Measurements from ENCODE around the gene CD2. TPM values are rescaled to one million over a fixed set of nuclear protein-coding genes. Genes with fewer than 3 reads are reported as not detected.
"Not testable (repeated sequence)": the region's sequence is repeated elsewhere in the genome, so short reads cannot be mapped to it uniquely, and the experiment has no call there.

CD2 gene
- total RNA-seq, 1 donor from 2014 or later: 1.5 TPM

DNA sequence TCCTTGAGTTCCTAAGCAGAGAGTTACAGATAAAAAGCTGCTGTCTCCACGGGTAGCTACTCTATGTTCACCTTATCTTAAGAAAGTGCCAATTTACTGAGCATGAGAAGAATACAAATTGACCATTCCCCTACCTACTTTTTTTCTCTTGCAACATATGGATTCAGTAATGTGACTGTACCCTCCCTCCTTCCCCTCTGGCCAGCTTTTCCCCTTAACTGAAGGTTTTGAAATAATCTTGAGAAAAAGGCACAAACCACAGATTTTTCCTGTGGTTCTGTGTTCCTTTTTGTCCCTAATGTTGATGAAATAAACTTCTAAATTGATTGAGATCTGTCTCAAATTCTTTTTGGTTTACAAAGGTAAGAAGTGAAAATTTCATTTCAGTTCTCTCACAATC lies 2.6 kb upstream of the CD2 start:
- no peaks in the 10 kb centered on the region for H3K36me3 ChIP-seq
- no peaks in the 10 kb centered on the region for H3K27me3 ChIP-seq
- H3K4me1 ChIP-seq: peaks cover 10% of the 10 kb centered on the region
- TF ChIP-seq EZH2phosphoT487 (IDR thresholded peaks at IDR 0.05) (no peak), EZH2 (IDR thresholded peaks at IDR 0.05) (no peak)
- TF ChIP-seq, protein P1, sequence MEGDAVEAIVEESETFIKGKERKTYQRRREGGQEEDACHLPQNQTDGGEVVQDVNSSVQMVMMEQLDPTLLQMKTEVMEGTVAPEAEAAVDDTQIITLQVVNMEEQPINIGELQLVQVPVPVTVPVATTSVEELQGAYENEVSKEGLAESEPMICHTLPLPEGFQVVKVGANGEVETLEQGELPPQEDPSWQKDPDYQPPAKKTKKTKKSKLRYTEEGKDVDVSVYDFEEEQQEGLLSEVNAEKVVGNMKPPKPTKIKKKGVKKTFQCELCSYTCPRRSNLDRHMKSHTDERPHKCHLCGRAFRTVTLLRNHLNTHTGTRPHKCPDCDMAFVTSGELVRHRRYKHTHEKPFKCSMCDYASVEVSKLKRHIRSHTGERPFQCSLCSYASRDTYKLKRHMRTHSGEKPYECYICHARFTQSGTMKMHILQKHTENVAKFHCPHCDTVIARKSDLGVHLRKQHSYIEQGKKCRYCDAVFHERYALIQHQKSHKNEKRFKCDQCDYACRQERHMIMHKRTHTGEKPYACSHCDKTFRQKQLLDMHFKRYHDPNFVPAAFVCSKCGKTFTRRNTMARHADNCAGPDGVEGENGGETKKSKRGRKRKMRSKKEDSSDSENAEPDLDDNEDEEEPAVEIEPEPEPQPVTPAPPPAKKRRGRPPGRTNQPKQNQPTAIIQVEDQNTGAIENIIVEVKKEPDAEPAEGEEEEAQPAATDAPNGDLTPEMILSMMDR (IDR thresholded peaks at IDR 0.05): no peak
- no peaks in the 10 kb centered on the region for H3K9me3 ChIP-seq (ENCODE audit: low read depth)
- no peak overlapping the region for H3K4me2 ChIP-seq
- H3K4me1 Mint-ChIP-seq: no peaks in the 10 kb centered on the region
- no peak for DNase-seq (ENCODE audit: low spot score)
- H3K79me2 ChIP-seq (ENCODE audit: low read depth): no peaks in the 10 kb centered on the region
- no peaks in the 10 kb centered on the region for H3F3A ChIP-seq (ENCODE audit: low read depth)
- no peak overlapping the region for H3K4me3 Mint-ChIP-seq
- no peak overlapping the region for H2AFZ ChIP-seq (replicated peaks)
- no peak overlapping the region for H3K27ac ChIP-seq
- no peaks in the 10 kb centered on the region for H3K36me3 Mint-ChIP-seq
- peaks cover 22% of the 10 kb centered on the region for H3K9me3 Mint-ChIP-seq
- no peak overlapping the region for H3K9ac ChIP-seq
- H3K4me3 ChIP-seq: no peak overlapping the region
- no peaks in the 10 kb centered on the region for H4K20me1 ChIP-seq (ENCODE audit: low read depth)
- H3K27me3 Mint-ChIP-seq (ENCODE audit: insufficient read depth, low read depth): no peaks in the 10 kb centered on the region
- H3K27ac Mint-ChIP-seq: no peak overlapping the region

- Mint-ChIP-seq H3K27ac (no peak overlapping the region), H3K4me1 (no peaks in the 10 kb centered on the region), H3K27me3 (ENCODE audit: insufficient read depth, low read depth) (no peaks in the 10 kb centered on the region), H3K4me3 (no peak overlapping the region), H3K36me3 (no peaks in the 10 kb centered on the region), H3K9me3 (peaks cover 8% of the 10 kb centered on the region)
- Histone ChIP-seq H3K79me2 (ENCODE audit: low read depth) (no peaks in the 10 kb centered on the region), H3F3A (ENCODE audit: low read depth) (no peaks in the 10 kb centered on the region), H3K9ac (no peak overlapping the region), H3K9me3 (ENCODE audit: low read depth) (no peaks in the 10 kb centered on the region), H3K4me1 (peaks cover 5% of the 10 kb centered on the region), H3K4me2 (no peak overlapping the region), H3K27ac (no peak overlapping the region), H3K36me3 (no peaks in the 10 kb centered on the region), H2AFZ (replicated peaks) (no peak overlapping the region), H3K4me3 (no peak overlapping the region), H4K20me1 (ENCODE audit: low read depth) (no peaks in the 10 kb centered on the region), H3K27me3 (no peaks in the 10 kb centered on the region)
- no peak for DNase-seq (ENCODE audit: low spot score)
- TF ChIP-seq, protein P1 (IDR thresholded peaks at IDR 0.05): no peak
- TF ChIP-seq EZH2 (IDR thresholded peaks at IDR 0.05): no peak
- TF ChIP-seq EZH2phosphoT487 (IDR thresholded peaks at IDR 0.05): no peak
These were observed 918 bp upstream of the CD2 start for GRCh38 chr1:116753312-116753711.

GRCh38 chr1:116755066-116755465 lies 836 bp downstream of the CD2 start:
- no peak overlapping the region for H3K27ac ChIP-seq
- H3K27ac Mint-ChIP-seq: no peak overlapping the region
- H3K9me3 Mint-ChIP-seq: no peaks in the 10 kb centered on the region
- no peak overlapping the region for H3K4me3 Mint-ChIP-seq
- no peaks in the 10 kb centered on the region for H3K36me3 Mint-ChIP-seq
- H4K20me1 ChIP-seq (ENCODE audit: low read depth): no peaks in the 10 kb centered on the region
- no peaks in the 10 kb centered on the region for H3K79me2 ChIP-seq (ENCODE audit: low read depth)
- no peak overlapping the region for H2AFZ ChIP-seq (replicated peaks)
- no peak overlapping the region for H3K9ac ChIP-seq
- H3K36me3 ChIP-seq: no peaks in the 10 kb centered on the region
- TF ChIP-seq EZH2phosphoT487 (IDR thresholded peaks at IDR 0.05) (no peak), EZH2 (IDR thresholded peaks at IDR 0.05) (no peak)
- no peak overlapping the region for H3K4me3 ChIP-seq
- H3K4me1 ChIP-seq: no peaks in the 10 kb centered on the region
- no peaks in the 10 kb centered on the region for H3K4me1 Mint-ChIP-seq
- no peak for DNase-seq (ENCODE audit: low spot score)
- no peaks in the 10 kb centered on the region for H3K9me3 ChIP-seq (ENCODE audit: low read depth)
- H3K4me2 ChIP-seq: no peak overlapping the region
- no peaks in the 10 kb centered on the region for H3K27me3 Mint-ChIP-seq (ENCODE audit: insufficient read depth, low read depth)
- no peaks in the 10 kb centered on the region for H3K27me3 ChIP-seq
- no peaks in the 10 kb centered on the region for H3F3A ChIP-seq (ENCODE audit: low read depth)

- Histone ChIP-seq H3K4me1 (no peaks in the 10 kb centered on the region), H3K27ac (no peak overlapping the region), H3K79me2 (ENCODE audit: low read depth) (no peaks in the 10 kb centered on the region), H4K20me1 (ENCODE audit: low read depth) (no peaks in the 10 kb centered on the region), H3K9me3 (ENCODE audit: low read depth) (no peaks in the 10 kb centered on the region), H2AFZ (replicated peaks) (no peak overlapping the region), H3K36me3 (no peaks in the 10 kb centered on the region), H3K27me3 (no peaks in the 10 kb centered on the region), H3F3A (ENCODE audit: low read depth) (no peaks in the 10 kb centered on the region), H3K4me3 (no peak overlapping the region), H3K9ac (no peak overlapping the region), H3K4me2 (no peak overlapping the region)
- Mint-ChIP-seq H3K4me1 (no peaks in the 10 kb centered on the region), H3K36me3 (no peaks in the 10 kb centered on the region), H3K27me3 (ENCODE audit: insufficient read depth, low read depth) (no peaks in the 10 kb centered on the region), H3K9me3 (no peaks in the 10 kb centered on the region), H3K27ac (no peak overlapping the region), H3K4me3 (no peak overlapping the region)
- no peak for DNase-seq (ENCODE audit: low spot score)
- TF ChIP-seq, protein P1 (IDR thresholded peaks at IDR 0.05): no peak
- TF ChIP-seq EZH2 (IDR thresholded peaks at IDR 0.05) (no peak), EZH2phosphoT487 (IDR thresholded peaks at IDR 0.05) (no peak)
These were observed 1.5 kb downstream of the CD2 start for GRCh38 chr1:116755681-116756080.

DNA sequence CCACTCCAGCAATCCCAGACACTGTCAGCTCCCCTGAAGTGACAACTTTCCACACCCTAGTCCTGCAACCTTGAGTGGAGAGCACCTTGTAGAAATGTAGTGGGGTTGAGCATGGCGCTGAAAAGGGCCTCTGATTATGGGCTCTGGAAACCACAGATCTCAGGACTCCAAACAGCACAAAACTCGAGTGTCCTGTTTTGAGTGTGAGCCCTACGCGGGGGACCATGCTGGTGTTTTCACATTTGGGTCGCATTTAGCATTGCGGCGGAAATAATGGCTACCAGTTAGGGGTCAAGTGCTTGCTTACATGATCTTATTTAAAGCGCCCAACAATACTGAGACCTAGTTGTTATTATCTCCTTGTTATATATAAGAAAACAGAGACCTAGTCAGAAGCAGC lies 1.9 kb downstream of the CD2 start:
- H3K79me2 ChIP-seq (ENCODE audit: low read depth); H3K27me3 Mint-ChIP-seq (ENCODE audit: insufficient read depth, low read depth); H3K4me1 ChIP-seq; H4K20me1 ChIP-seq (ENCODE audit: low read depth); DNase-seq (ENCODE audit: low spot score); H3F3A ChIP-seq (ENCODE audit: low read depth); H3K27ac ChIP-seq; H2AFZ ChIP-seq (replicated peaks); H3K4me3 Mint-ChIP-seq; H3K9ac ChIP-seq; H3K36me3 ChIP-seq; H3K27me3 ChIP-seq; H3K4me1 Mint-ChIP-seq; H3K27ac Mint-ChIP-seq; H3K4me3 ChIP-seq; H3K9me3 Mint-ChIP-seq; H3K4me2 ChIP-seq; H3K9me3 ChIP-seq (ENCODE audit: low read depth); H3K36me3 Mint-ChIP-seq: not testable (repeated sequence)

DNA sequence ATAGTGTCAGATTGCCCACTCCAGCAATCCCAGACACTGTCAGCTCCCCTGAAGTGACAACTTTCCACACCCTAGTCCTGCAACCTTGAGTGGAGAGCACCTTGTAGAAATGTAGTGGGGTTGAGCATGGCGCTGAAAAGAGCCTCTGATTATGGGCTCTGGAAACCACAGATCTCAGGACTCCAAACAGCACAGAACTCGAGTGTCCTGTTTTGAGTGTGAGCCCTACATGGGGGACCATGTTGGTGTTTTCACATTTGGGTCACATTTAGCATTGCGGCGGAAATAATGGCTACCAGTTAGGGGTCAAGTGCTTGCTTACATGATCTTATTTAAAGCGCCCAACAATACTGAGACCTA lies 4.2 kb downstream of the CD2 start:
- DNase-seq (ENCODE audit: low spot score); H3K9me3 ChIP-seq (ENCODE audit: low read depth); H2AFZ ChIP-seq (replicated peaks); H3K4me2 ChIP-seq; H4K20me1 ChIP-seq (ENCODE audit: low read depth); H3K36me3 Mint-ChIP-seq; H3F3A ChIP-seq (ENCODE audit: low read depth); H3K27me3 ChIP-seq; H3K79me2 ChIP-seq (ENCODE audit: low read depth); H3K4me3 ChIP-seq; H3K27me3 Mint-ChIP-seq (ENCODE audit: insufficient read depth, low read depth); H3K9me3 Mint-ChIP-seq; H3K27ac ChIP-seq; H3K4me1 ChIP-seq; H3K36me3 ChIP-seq; H3K27ac Mint-ChIP-seq; H3K9ac ChIP-seq; H3K4me3 Mint-ChIP-seq: not testable (repeated sequence)
- H3K4me1 Mint-ChIP-seq: peaks cover 15% of the 10 kb centered on the region
